NCI-H2227 treated with DMSO at 0.1 percent for 48 hours (cell line): ENCODE results near the gene ZNF384.
A peak's percentile ranks its signal among the peaks of the same experiment; 100 is the strongest.

Experiments used
- DNase-seq: peaks from one replicate; lab custom pipeline; 2025; lab: John Stamatoyannopoulos, UW

Gene ZNF384

GRCh38 chr12:6699259-6699988, 10.2 kb upstream of the ZNF384 start:
- DNase-seq, result no peak

GRCh38 chr12:6698352-6699046, 9.3 kb upstream of the ZNF384 start:
- DNase-seq, result no peak

GRCh38 chr12:6697584-6698351, 8.6 kb upstream of the ZNF384 start:
- DNase-seq, result peak; percentile 28

- DNase-seq, result no peak
These were observed 7.8 kb upstream of the ZNF384 start for GRCh38 chr12:6696690-6697583.

GRCh38 chr12:6695313-6696045, 6.3 kb upstream of the ZNF384 start:
- DNase-seq, result no peak

- DNase-seq, result no peak
These were observed 5.5 kb upstream of the ZNF384 start for GRCh38 chr12:6694701-6695100.

- DNase-seq, result no peak
These were observed 4.7 kb upstream of the ZNF384 start for GRCh38 chr12:6693832-6694355.

- no peak for DNase-seq
These were observed 3.7 kb upstream of the ZNF384 start for GRCh38 chr12:6692888-6693287.

- DNase-seq, result no peak
These were observed 2.3 kb upstream of the ZNF384 start for GRCh38 chr12:6691473-6691872.

GRCh38 chr12:6688543-6688998, 604 bp downstream of the ZNF384 start:
- DNase-seq, result no peak

- DNase-seq, result no peak
These were observed 3.4 kb downstream of the ZNF384 start for GRCh38 chr12:6685814-6686213.

GRCh38 chr12:6684609-6685008, 4.6 kb downstream of the ZNF384 start:
- peak; percentile 18 for DNase-seq

GRCh38 chr12:6676962-6677361, 12.2 kb downstream of the ZNF384 start:
- no peak for DNase-seq

GRCh38 chr12:6672143-6672542, 17.0 kb downstream of the ZNF384 start:
- DNase-seq, result no peak

GRCh38 chr12:6667559-6668210, 21.5 kb downstream of the ZNF384 start:
- DNase-seq, result no peak

GRCh38 chr12:6666211-6666610, 23.0 kb downstream of the ZNF384 start:
- no peak for DNase-seq

GRCh38 chr12:6664902-6665301, 24.3 kb downstream of the ZNF384 start:
- no peak for DNase-seq

GRCh38 chr12:6662906-6663742, 26.1 kb downstream of the ZNF384 start, which contains the start of gene ING4:
TSS of gene ING4 (minus strand) at chr12:6663119. CDS start at chr12:6663101, 18 bp downstream.
- DNase-seq, result peak; percentile 95

- no peak for DNase-seq
These were observed 26.6 kb downstream of the ZNF384 start for GRCh38 chr12:6662602-6662905.
